ENCODE measurements around the gene GSG1L. TPM values are rescaled to one million over a fixed set of nuclear protein-coding genes. Genes with fewer than 3 reads are reported as not detected.

The GSG1L gene
- total RNA-seq, 1 experiment from 2014 or later, result not detected

DNA sequence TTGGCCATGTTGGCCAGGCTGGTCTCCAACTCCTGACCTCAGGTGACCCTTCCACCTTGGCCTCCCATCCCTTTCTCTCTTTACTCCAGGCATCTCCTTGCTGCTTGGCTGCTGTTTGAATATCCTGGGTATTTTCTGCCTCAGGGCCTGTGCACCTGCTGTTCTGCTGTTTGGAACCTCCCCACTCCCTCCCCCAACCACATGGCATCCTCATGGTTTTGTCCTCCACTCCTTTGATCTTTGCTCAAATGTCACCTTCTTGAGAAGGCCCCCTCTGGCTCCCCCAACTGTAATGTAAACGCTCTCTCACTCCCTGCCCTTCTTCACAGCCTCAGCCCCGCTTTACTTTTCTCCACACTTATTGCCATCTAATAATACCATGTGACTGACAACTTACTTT lies 152.0 kb downstream of the GSG1L start:
- no peak for TF ChIP-seq CTCF (IDR thresholded peaks at IDR 0.05; ENCODE audit: unreplicated experiment)
- intact Hi-C loops (cut with micrococcal nuclease; ENCODE audit: unreplicated experiment), result no loop called here
- no peaks in the 10 kb centered on the region for H3K36me3 Mint-ChIP-seq (ENCODE audit: insufficient read depth, unreplicated experiment)
- no peak overlapping the region for H3K27ac Mint-ChIP-seq (ENCODE audit: unreplicated experiment)
- no TSS peak for BruUV-seq (replicated peaks)
- H3K4me3 Mint-ChIP-seq (ENCODE audit: low read depth, unreplicated experiment), result no peak overlapping the region
- no peaks in the 10 kb centered on the region for H3K4me1 Mint-ChIP-seq (ENCODE audit: low read depth, unreplicated experiment)
- peaks cover 58% of the 10 kb centered on the region for H3K27me3 Mint-ChIP-seq (ENCODE audit: unreplicated experiment)
- no peak for DNase-seq
- CTCF ChIA-PET, result no interaction called here
- H3K9me3 Mint-ChIP-seq (ENCODE audit: low read depth, unreplicated experiment), result no peaks in the 10 kb centered on the region

DNA sequence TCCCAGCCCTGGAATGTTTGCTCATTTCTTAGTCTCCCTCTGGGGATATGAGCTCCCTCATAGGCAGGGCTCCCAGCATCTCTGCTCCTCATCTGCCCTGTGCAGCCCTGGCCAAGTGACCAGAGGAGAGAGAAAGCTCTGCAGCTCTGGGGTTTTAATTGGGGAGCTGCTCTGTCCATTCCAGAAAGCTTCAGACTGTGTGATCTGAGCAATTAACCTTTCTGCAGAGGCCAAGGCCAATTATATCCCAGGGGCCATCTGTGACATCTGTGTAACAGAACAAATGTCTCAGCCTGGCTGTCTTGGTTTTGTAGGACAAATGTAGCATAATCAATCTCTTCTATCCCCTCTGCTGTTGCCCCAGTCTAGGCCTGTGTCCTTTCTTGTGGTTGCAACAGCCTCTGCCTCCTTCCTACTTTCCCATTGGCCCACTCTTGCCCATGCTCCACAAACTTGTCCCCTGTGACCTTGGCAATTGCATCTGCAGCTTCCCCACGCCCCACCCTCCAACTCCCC lies 156.0 kb downstream of the GSG1L start:
- no peak for TF ChIP-seq CTCF (IDR thresholded peaks at IDR 0.05; ENCODE audit: unreplicated experiment)
- no peaks in the 10 kb centered on the region for H3K9me3 Mint-ChIP-seq (ENCODE audit: low read depth, unreplicated experiment)
- CTCF ChIA-PET, result interaction anchor here (0.5 kb wide), 1 partner anchor 162 kb away, joined by 3 read pairs; no protein-coding TSS in a partner anchor
- H3K4me3 Mint-ChIP-seq (ENCODE audit: low read depth, unreplicated experiment), result no peak overlapping the region
- no peak for DNase-seq
- no peak overlapping the region for H3K27ac Mint-ChIP-seq (ENCODE audit: unreplicated experiment)
- BruUV-seq (replicated peaks), result no TSS peak
- H3K27me3 Mint-ChIP-seq (ENCODE audit: unreplicated experiment), result peaks cover 78% of the 10 kb centered on the region
- H3K4me1 Mint-ChIP-seq (ENCODE audit: low read depth, unreplicated experiment), result no peaks in the 10 kb centered on the region
- H3K36me3 Mint-ChIP-seq (ENCODE audit: insufficient read depth, unreplicated experiment), result no peaks in the 10 kb centered on the region
- intact Hi-C loops (cut with micrococcal nuclease; ENCODE audit: unreplicated experiment), result no loop called here

- no peaks in the 10 kb centered on the region for H3K4me1 Mint-ChIP-seq (ENCODE audit: low read depth, unreplicated experiment)
- no peaks in the 10 kb centered on the region for H3K36me3 Mint-ChIP-seq (ENCODE audit: insufficient read depth, unreplicated experiment)
- TF ChIP-seq CTCF (IDR thresholded peaks at IDR 0.05; ENCODE audit: unreplicated experiment), result no peak
- no peak overlapping the region for H3K4me3 Mint-ChIP-seq (ENCODE audit: low read depth, unreplicated experiment)
- H3K9me3 Mint-ChIP-seq (ENCODE audit: low read depth, unreplicated experiment), result no peaks in the 10 kb centered on the region
- H3K27ac Mint-ChIP-seq (ENCODE audit: unreplicated experiment), result no peak overlapping the region
- intact Hi-C loops (cut with micrococcal nuclease; ENCODE audit: unreplicated experiment), result no loop called here
- DNase-seq, result no peak
- H3K27me3 Mint-ChIP-seq (ENCODE audit: unreplicated experiment), result peaks cover 78% of the 10 kb centered on the region
- BruUV-seq (replicated peaks), result no TSS peak
- CTCF ChIA-PET, result no interaction called here
Measured at GRCh38 chr16:27906883-27907282, 156.6 kb downstream of the GSG1L start.

DNA sequence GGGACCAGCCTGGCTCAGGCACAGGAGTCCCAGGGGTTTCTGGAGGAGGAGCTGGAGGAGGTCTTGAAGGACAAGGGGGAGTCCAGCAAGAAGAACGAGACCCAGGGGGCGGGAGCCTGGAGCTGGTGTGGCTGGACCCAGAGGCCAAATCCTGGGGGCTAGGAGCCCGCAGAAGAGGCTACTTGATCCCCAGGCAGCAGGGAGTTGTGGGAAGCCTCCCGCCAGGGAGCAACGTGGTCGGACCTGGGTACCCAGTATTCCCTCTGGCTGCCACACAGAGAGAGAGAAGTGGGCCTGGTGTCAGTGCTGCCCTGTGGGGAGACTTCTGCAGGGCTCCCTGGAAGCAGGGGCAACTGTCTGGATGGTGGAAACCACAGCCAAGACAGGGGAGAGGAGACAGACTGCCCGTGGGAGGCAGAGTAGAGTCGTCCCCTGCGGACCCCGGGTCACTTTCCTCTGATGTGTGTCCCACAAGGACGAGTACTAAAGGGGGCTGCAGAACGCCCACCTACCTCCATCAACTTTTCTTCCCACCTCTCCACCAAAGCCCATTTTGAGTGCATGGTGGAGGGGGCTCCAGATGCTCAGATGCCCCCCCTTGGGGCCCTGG lies 160.4 kb downstream of the GSG1L start:
- H3K4me1 Mint-ChIP-seq (ENCODE audit: low read depth, unreplicated experiment), result no peaks in the 10 kb centered on the region
- no peak overlapping the region for H3K4me3 Mint-ChIP-seq (ENCODE audit: low read depth, unreplicated experiment)
- CTCF ChIA-PET, result no interaction called here
- no peak for DNase-seq
- no peaks in the 10 kb centered on the region for H3K9me3 Mint-ChIP-seq (ENCODE audit: low read depth, unreplicated experiment)
- BruUV-seq (replicated peaks), result no TSS peak
- intact Hi-C loops (cut with micrococcal nuclease; ENCODE audit: unreplicated experiment), result no loop called here
- no peak for TF ChIP-seq CTCF (IDR thresholded peaks at IDR 0.05; ENCODE audit: unreplicated experiment)
- H3K27me3 Mint-ChIP-seq (ENCODE audit: unreplicated experiment), result peaks cover 89% of the 10 kb centered on the region
- H3K36me3 Mint-ChIP-seq (ENCODE audit: insufficient read depth, unreplicated experiment), result no peaks in the 10 kb centered on the region
- no peak overlapping the region for H3K27ac Mint-ChIP-seq (ENCODE audit: unreplicated experiment)
